Endothelial cell of umbilical vein (primary cell): ENCODE results near the gene AFP. TPM values are rescaled to one million over a fixed set of nuclear protein-coding genes. Genes with fewer than 3 reads are reported as not detected.

Experiments
- BruUV-seq: library from RNA; stranded (reverse); fragments of 400-500 nt; replicated peaks from 2 replicates; lab custom pipeline; 2021; lab: Mats Ljungman, UMichigan
- CTCF ChIA-PET: fragments of 300-600, 350-600 bp; sonication (Branson Sonifier 250); formaldehyde crosslinking; loops from one replicate; lab custom pipeline; 2021; ENCODE audit warnings: antibody characterized with exemption, inconsistent platforms; lab: Charles Lee
- POLR2A ChIA-PET: fragments of 300-600, 350-600 bp; sonication (Branson Sonifier 250); formaldehyde crosslinking; loops from one replicate; lab custom pipeline; 2021; ENCODE audit warnings: antibody characterized with exemption, inconsistent platforms; lab: Charles Lee
- DNase-seq: peaks from one replicate; pipeline ENCODE4 v3.0.0-alpha.2; 2011; ENCODE audit warnings: low read depth, low spot score
- FAIRE-seq: peaks from 2 replicates; lab custom pipeline; 2011; peaks lifted over from hg19 to GRCh38; lab: Jason Lieb, UNC
- H2AFZ ChIP-seq: 2 replicates; pipeline ENCODE4 v1.6.0; 2012; ENCODE audit warnings: low read depth, low read length, control low read depth, inconsistent platforms
- H3K27ac ChIP-seq: 2 replicates; pipeline ENCODE4 v1.5.1; 2011; ENCODE audit warnings: low read depth, mild to moderate bottlenecking, control low read depth, low read length, moderate library complexity; ENCODE audit not compliant: insufficient read depth
- H3K27me3 ChIP-seq, 2 experiments: 2 replicates each; pipeline versions ENCODE4 v1.6.0 to v1.6.1; 2011; ENCODE audit warnings: low read length in 2 of 2, mixed read lengths in 1 of 2; ENCODE audit not compliant: control insufficient read depth in 2 of 2, insufficient read depth in 2 of 2
- H3K36me3 ChIP-seq, 2 experiments: 2 replicates in 1 of 2; 3 replicates in 1 of 2; pipeline ENCODE4 v1.5.1; 2011; ENCODE audit warnings: low read length in 2 of 2, mild to moderate bottlenecking in 1 of 2, moderate library complexity in 1 of 2; ENCODE audit not compliant: control insufficient read depth in 2 of 2, insufficient read depth in 2 of 2; ENCODE audit errors: extremely low read depth in 1 of 2
- H3K4me1 ChIP-seq: 3 replicates; pipeline ENCODE4 v1.5.1; 2011; ENCODE audit warnings: mild to moderate bottlenecking, low read length; ENCODE audit not compliant: control insufficient read depth, insufficient read depth; ENCODE audit errors: extremely low read depth
- H3K4me2 ChIP-seq: 2 replicates; pipeline ENCODE4 v1.6.1; 2011; ENCODE audit warnings: low read length, control low read depth, mixed read lengths; ENCODE audit not compliant: insufficient read depth
- H3K4me3 ChIP-seq, 3 experiments: fragments of 200-600 bp in 1 of 3; sonication (generic), shearing (Covaris generic) in 1 of 3; replicated peaks in 1 of 3; 2 replicates each; pipeline ENCODE4 v1.5.1; 2011 to 2016; ENCODE audit warnings: control low read depth in 3 of 3, low read length in 3 of 3, mild to moderate bottlenecking in 2 of 3, inconsistent platforms in 1 of 3, low read depth in 1 of 3, moderate library complexity in 1 of 3; ENCODE audit not compliant: insufficient read depth in 1 of 3
- H3K79me2 ChIP-seq: 2 replicates; pipeline ENCODE4 v1.6.0; 2012; ENCODE audit warnings: low read length, inconsistent platforms; ENCODE audit not compliant: control insufficient read depth, insufficient read depth
- H3K9ac ChIP-seq: replicated peaks from 2 replicates; pipeline ENCODE3; 2011; ENCODE audit warnings: low read length, control low read depth; ENCODE audit not compliant: insufficient read depth; ENCODE audit errors: extremely low read depth
- H3K9me1 ChIP-seq: replicated peaks from 3 replicates; pipeline ENCODE4 v1.6.0; 2011; ENCODE audit warnings: mild to moderate bottlenecking, low read length; ENCODE audit not compliant: control insufficient read depth, insufficient read depth; ENCODE audit errors: extremely low read depth
- H3K9me3 ChIP-seq: replicated peaks from 2 replicates; pipeline ENCODE4 v1.5.1; 2012; ENCODE audit warnings: low read length, inconsistent platforms; ENCODE audit not compliant: control insufficient read depth, insufficient read depth
- H4K20me1 ChIP-seq: replicated peaks from 2 replicates; pipeline ENCODE3; 2011; ENCODE audit warnings: mild to moderate bottlenecking, low read length; ENCODE audit not compliant: control insufficient read depth, insufficient read depth; ENCODE audit errors: extremely low read depth
- EZH2 ChIP-seq: IDR thresholded peaks from 2 replicates; pipeline ENCODE4 v1.6.1; 2012; ENCODE audit warnings: borderline replicate concordance, low read depth, mild to moderate bottlenecking, moderate library complexity, low read length, inconsistent platforms; ENCODE audit not compliant: severe bottlenecking
- FOS ChIP-seq: IDR thresholded peaks from 2 replicates; pipeline ENCODE4 v1.6.1; 2011; ENCODE audit warnings: mild to moderate bottlenecking, low read length, moderate library complexity, borderline replicate concordance; ENCODE audit not compliant: insufficient read depth
- GATA2 ChIP-seq: IDR thresholded peaks from 2 replicates; pipeline ENCODE4 v1.7.0; 2011; ENCODE audit warnings: low read depth, mild to moderate bottlenecking, moderate library complexity, mixed read lengths, low read length; ENCODE audit not compliant: insufficient read length, insufficient read depth
- JUN ChIP-seq: IDR thresholded peaks from 2 replicates; pipeline ENCODE4 v1.6.1; 2011; ENCODE audit warnings: borderline replicate concordance, low read depth; ENCODE audit not compliant: insufficient read length, insufficient read depth
- MAX ChIP-seq: IDR thresholded peaks from 2 replicates; pipeline ENCODE4 v1.6.1; 2011; ENCODE audit not compliant: insufficient read depth, insufficient read length
- MYC ChIP-seq: IDR thresholded peaks from one replicate; pipeline ENCODE4 v1.6.1; 2011; ENCODE audit warnings: mild to moderate bottlenecking, low read depth, low read length
- POLR2A ChIP-seq: IDR thresholded peaks from 2 replicates; pipeline ENCODE4 v1.6.1; 2012; ENCODE audit warnings: low read depth, mild to moderate bottlenecking, control low read depth, low read length
- POLR2AphosphoS5 ChIP-seq: IDR thresholded peaks from 2 replicates; pipeline ENCODE4 v1.6.1; 2012; ENCODE audit warnings: low read depth, mild to moderate bottlenecking, control low read depth, low read length, moderate library complexity; ENCODE audit not compliant: insufficient read depth
- dilution Hi-C: fragments of 300-500 bp; cut with MboI; formaldehyde crosslinking; loops from one replicate; pipeline ENCODE4 v1.15.0; 2019; ENCODE audit warnings: low sequenced_read_pairs; ENCODE audit not compliant: extremely low pct_ligation_motif_present
- intact Hi-C: fragments of 100-400 bp; cut with micrococcal nuclease; formaldehyde crosslinking; loops from one replicate; pipeline ENCODE4 v1.10.0; 2022
- polyA plus RNA-seq, 4 experiments: library from polyadenylated mRNA; depleted of rRNA in 3 of 4; stranded (reverse) in 3 of 4; unstranded in 1 of 4; fragments of >200 nt; gene quantifications; 2 replicates each; pipeline versions ENCODE4 v1.2.1 to v1.2.3, GENCODE V29; 2011 to 2012; ENCODE audit warnings: missing spikeins in 1 of 4
- total RNA-seq: library from RNA; stranded (reverse); gene quantifications from 2 replicates; pipeline ENCODE4 v1.2.3, GENCODE V29; 2021
- TF ChIP-seq, protein P1 (sequence below), 2 donors: IDR thresholded peaks; 1 replicate in 1 of 2; 2 replicates in 1 of 2; pipeline ENCODE4 v1.5.1; 2011; ENCODE audit warnings: low read length in 2 of 2, mild to moderate bottlenecking in 2 of 2, moderate library complexity in 2 of 2, control low read depth in 1 of 2, inconsistent platforms in 1 of 2, low read depth in 1 of 2; ENCODE audit not compliant: insufficient read depth in 1 of 2; ENCODE audit errors: extremely low read depth in 1 of 2

AFP gene
- total and polyA plus RNA-seq, 2 donors (not counting 3 experiments of a cell fraction or from before 2014, with no cell fraction given): not detected

- H3K4me2 ChIP-seq: no peak overlapping the region
- H3K27ac ChIP-seq: no peak overlapping the region
- H3K79me2 ChIP-seq: no peaks in the 10 kb centered on the region
- H3K27me3 ChIP-seq: peaks cover 2% of the 10 kb centered on the region in 2 experiments
- H3K9me1 ChIP-seq: no peaks in the 10 kb centered on the region
- intact Hi-C loops: no loop called here
- H4K20me1 ChIP-seq: no peaks in the 10 kb centered on the region
- dilution Hi-C loops: no loop called here
- no peaks in the 10 kb centered on the region for H3K4me1 ChIP-seq
- BruUV-seq: no TSS peak
- no peaks in the 10 kb centered on the region for H3K36me3 ChIP-seq
- no peaks in the 10 kb centered on the region for H3K9me3 ChIP-seq
- H2AFZ ChIP-seq: no peak overlapping the region
- TF ChIP-seq POLR2AphosphoS5 (no peak), JUN (no peak), FOS (no peak), MAX (no peak), GATA2 (no peak), MYC (no peak), POLR2A (no peak), EZH2 (no peak)
- TF ChIP-seq, protein P1, sequence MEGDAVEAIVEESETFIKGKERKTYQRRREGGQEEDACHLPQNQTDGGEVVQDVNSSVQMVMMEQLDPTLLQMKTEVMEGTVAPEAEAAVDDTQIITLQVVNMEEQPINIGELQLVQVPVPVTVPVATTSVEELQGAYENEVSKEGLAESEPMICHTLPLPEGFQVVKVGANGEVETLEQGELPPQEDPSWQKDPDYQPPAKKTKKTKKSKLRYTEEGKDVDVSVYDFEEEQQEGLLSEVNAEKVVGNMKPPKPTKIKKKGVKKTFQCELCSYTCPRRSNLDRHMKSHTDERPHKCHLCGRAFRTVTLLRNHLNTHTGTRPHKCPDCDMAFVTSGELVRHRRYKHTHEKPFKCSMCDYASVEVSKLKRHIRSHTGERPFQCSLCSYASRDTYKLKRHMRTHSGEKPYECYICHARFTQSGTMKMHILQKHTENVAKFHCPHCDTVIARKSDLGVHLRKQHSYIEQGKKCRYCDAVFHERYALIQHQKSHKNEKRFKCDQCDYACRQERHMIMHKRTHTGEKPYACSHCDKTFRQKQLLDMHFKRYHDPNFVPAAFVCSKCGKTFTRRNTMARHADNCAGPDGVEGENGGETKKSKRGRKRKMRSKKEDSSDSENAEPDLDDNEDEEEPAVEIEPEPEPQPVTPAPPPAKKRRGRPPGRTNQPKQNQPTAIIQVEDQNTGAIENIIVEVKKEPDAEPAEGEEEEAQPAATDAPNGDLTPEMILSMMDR (IDR thresholded peaks at IDR 0.05; ENCODE audit: extremely low read depth in 1 of 2, insufficient read depth in 1 of 2, low read depth in 1 of 2, low read length in 2 of 2): no peak
- POLR2A ChIA-PET: no interaction called here
- no peak overlapping the region for H3K9ac ChIP-seq
- FAIRE-seq (no peak), DNase-seq (no peak)
- H3K4me3 ChIP-seq: no peak overlapping the region
- CTCF ChIA-PET: interaction anchor here (0.7 to 1.0 kb wide), 2 partner anchors 23 to 24 kb away, joined by 3 to 4 read pairs; no protein-coding TSS in a partner anchor
Measured at GRCh38 chr4:73423184-73423583, 12.8 kb upstream of the AFP start.
